ENCODE results near the gene ZNF710. TPM values are rescaled to one million over a fixed set of nuclear protein-coding genes. Genes with fewer than 3 reads are reported as not detected.

The ZNF710 gene
- polyA plus RNA-seq, 1 of the 3 experiments (the other 2 are of a cell fraction), result 2.7 TPM

DNA sequence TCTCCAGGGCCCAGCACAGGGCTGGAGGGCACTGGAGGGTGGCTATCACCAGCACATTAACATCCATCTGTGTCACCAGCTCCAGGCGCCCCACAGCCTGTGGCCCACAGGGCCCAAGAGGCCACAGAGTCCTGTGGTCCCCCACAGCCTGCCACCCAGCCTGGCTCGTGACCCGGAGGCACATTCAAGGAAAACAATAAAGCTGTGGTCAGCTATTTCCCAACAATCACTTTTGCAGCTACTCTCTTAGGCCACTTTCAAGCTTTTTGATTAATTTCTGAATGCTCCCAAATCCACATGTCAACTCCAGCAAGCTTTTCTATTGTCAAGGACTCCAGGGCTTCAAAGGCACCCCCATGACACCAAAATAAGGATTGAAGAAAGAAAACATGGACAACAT lies 84.4 kb downstream of the ZNF710 start:
- no peak overlapping the region for H3K4me3 ChIP-seq (ENCODE audit: low read depth in 2 of 2, low read length in 1 of 2)
- H3F3A ChIP-seq (replicated peaks; ENCODE audit: insufficient read depth), result no peaks in the 10 kb centered on the region
- H2AFZ ChIP-seq (ENCODE audit: low read depth), result no peak overlapping the region
- POLR2A ChIA-PET, result no interaction called here
- no peaks in the 10 kb centered on the region for H3K4me1 ChIP-seq (ENCODE audit: control insufficient read depth in 1 of 2, insufficient read depth in 2 of 2, low read depth in 1 of 2, low read length in 1 of 2)
- no peaks in the 10 kb centered on the region for H3K9me3 ChIP-seq
- 100% methylated on average over 3 of the region's 3 CpGs for WGBS (ENCODE audit: low lambda C conversion rate)
- no peak overlapping the region for H3K4me2 ChIP-seq
- no peaks in the 10 kb centered on the region for H3K27me3 ChIP-seq (ENCODE audit: insufficient read depth)
- no peak for DNase-seq
- H3K36me3 ChIP-seq (replicated peaks in 1 of 2; ENCODE audit: control insufficient read depth in 1 of 2, insufficient read depth in 2 of 2, low read length in 1 of 2), result peaks cover 6 to 7% of the 10 kb centered on the region in 2 experiments
- H3K27ac ChIP-seq (ENCODE audit: low read depth in 2 of 2, low read length in 1 of 2), result no peak overlapping the region
- CTCF ChIA-PET, result interaction anchor here (0.8 to 2.9 kb wide), 5 partner anchors 9 to 325 kb away, joined by 3 to 12 read pairs (median 4); partner anchors contain the start of gene IDH2
- H3K9me2 ChIP-seq, result no peaks in the 10 kb centered on the region
- no peaks in the 10 kb centered on the region for H3K79me2 ChIP-seq (ENCODE audit: insufficient read depth)
- TF ChIP-seq RFX5 (IDR thresholded peaks at IDR 0.05; ENCODE audit: low read length), result no peak
- no peak for TF ChIP-seq RCOR1 (IDR thresholded peaks at IDR 0.05; ENCODE audit: low read length)
- TF ChIP-seq TAF1 (IDR thresholded peaks at IDR 0.05; ENCODE audit: borderline replicate concordance, low read depth, low read length), result no peak
- no peak for TF ChIP-seq GABPA (IDR thresholded peaks at IDR 0.05; ENCODE audit: low read depth)
- no peak for TF ChIP-seq SIN3A (IDR thresholded peaks at IDR 0.05; ENCODE audit: borderline replicate concordance, low read depth, low read length)
- no peak for TF ChIP-seq GATA2 (CRISPR knock-in tag; IDR thresholded peaks at IDR 0.05)
- TF ChIP-seq NFIC (IDR thresholded peaks at IDR 0.05; ENCODE audit: borderline replicate concordance), result no peak
- no peak for TF ChIP-seq MXI1 (IDR thresholded peaks at IDR 0.05; ENCODE audit: low read depth, low read length)
- TF ChIP-seq CHD2 (IDR thresholded peaks at IDR 0.05; ENCODE audit: low read length, partially characterized antibody), result no peak
- no peak for TF ChIP-seq FOXJ3 (CRISPR knock-in tag; IDR thresholded peaks at IDR 0.05)
- TF ChIP-seq EZH2phosphoT487 (IDR thresholded peaks at IDR 0.05; ENCODE audit: borderline replicate concordance, low read depth), result no peak
- TF ChIP-seq RAD21 (IDR thresholded peaks at IDR 0.05; ENCODE audit: low read length), result no peak
- TF ChIP-seq NRF1 (IDR thresholded peaks at IDR 0.05; ENCODE audit: low read depth, low read length), result no peak
- TF ChIP-seq FOSL2 (IDR thresholded peaks at IDR 0.05; ENCODE audit: borderline replicate concordance, low read depth), result no peak
- no peak for TF ChIP-seq TEAD4 (IDR thresholded peaks at IDR 0.05; ENCODE audit: borderline replicate concordance, insufficient read depth)
- no peak for TF ChIP-seq MAX (IDR thresholded peaks at IDR 0.05; ENCODE audit: low read depth)
- no peak for TF ChIP-seq REST (IDR thresholded peaks at IDR 0.05; ENCODE audit: low read depth, low read length)
- TF ChIP-seq FOXM1 (IDR thresholded peaks at IDR 0.05; ENCODE audit: low read depth), result no peak
- TF ChIP-seq USF2 (IDR thresholded peaks at IDR 0.05; ENCODE audit: borderline replicate concordance, low read depth, low read length), result no peak
- no peak for TF ChIP-seq IRF3 (IDR thresholded peaks at IDR 0.05; ENCODE audit: low read depth, low read length)
- no peak overlapping the region for H3K9ac ChIP-seq
- H4K20me1 ChIP-seq (ENCODE audit: insufficient read depth), result no peaks in the 10 kb centered on the region
